Activated CD8-positive, alpha-beta memory T cell treated with anti-CD3 and anti-CD28 coated beads, Interleukin-2, amount 50 U/mL, for 48 hours (primary cell): ENCODE results near the gene LRRFIP1.
"Not testable (repeated sequence)": the region's sequence is repeated elsewhere in the genome, so short reads cannot be mapped to it uniquely, and the experiment has no call there.

Experiments
- DNase-seq: peaks from one replicate; pipeline ENCODE4 v3.0.0-alpha.2; 2020

LRRFIP1 gene

DNA sequence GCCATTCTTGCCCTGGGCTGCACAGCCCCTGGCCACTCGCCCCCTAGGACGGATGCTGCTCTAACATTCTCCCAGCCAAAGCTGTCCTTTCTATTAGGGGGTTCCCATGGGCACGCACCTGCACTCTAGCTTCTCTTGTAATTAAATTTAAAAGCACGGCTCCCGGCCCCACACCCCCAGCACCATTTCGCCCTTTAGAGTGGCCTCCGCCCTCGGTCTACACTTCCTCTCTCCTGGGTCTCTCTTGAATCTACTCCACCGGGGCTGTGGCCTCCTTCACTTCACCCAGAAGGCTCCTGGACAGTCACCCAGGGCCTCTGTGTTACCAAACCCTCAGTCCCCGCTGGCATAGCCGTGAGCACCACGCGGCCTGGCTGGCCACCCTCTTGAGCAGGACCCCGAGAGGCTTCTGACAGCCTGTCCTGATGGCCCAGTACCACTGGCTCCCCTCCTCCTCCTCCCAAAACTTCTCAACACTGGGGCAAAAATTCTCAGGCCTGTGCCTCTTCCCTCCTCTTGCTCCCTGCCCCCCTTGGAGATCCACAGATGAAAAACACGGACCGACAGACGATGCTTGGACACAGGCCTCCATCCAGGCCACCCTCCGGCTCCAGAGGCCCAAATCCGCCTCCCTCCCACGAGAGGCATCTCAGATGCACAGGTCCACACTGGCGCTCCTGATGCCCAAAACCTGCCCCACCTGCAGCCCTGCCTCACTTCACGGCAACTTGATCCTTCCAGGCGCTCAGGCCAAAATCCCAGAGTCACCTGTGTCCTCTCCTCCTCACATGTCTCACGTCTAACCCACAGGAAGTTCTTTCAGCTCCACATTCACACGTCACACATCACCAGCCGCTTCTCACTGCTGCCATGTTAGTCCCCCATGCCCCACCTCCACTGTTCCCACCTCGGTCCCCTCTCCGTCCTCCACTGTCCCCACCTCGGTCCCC is 29.9 kb upstream of the LRRFIP1 start:
- no peak for DNase-seq

DNA sequence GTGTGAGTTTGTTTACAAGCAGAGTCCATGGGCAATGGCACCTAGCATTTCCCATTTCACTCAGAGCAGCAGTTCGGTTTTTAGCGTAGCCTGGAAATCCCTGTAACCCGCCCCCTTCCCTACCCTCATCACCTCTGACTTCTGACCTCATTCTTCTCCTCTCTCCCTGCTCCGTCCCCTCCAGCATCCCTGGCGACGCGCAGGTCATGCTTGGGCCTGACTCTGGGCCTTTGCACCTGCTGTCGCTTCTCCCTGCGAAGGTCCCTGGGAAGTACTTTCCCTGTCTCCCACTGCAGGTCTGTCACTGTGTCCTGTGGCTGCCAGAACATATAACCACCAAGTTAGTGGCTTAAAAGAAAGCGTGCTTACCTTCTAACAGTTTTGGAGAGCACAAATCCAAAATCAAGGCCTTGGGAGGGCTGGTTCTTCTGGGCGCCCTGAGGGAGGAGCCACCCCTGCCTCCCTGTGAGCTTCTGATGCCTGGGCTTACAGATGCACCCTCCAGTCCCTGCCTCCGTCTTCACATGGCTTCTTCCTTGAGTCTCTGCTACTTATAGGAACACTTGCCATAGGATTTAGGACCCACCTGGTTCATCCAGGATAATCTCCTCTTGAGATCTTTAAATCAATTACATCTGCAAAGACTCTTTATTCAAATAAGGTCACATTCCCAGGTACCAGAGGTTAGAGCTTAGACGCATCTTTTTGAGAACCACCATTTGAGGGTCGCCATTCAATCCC is 28.7 kb upstream of the LRRFIP1 start:
- DNase-seq = no peak

DNA sequence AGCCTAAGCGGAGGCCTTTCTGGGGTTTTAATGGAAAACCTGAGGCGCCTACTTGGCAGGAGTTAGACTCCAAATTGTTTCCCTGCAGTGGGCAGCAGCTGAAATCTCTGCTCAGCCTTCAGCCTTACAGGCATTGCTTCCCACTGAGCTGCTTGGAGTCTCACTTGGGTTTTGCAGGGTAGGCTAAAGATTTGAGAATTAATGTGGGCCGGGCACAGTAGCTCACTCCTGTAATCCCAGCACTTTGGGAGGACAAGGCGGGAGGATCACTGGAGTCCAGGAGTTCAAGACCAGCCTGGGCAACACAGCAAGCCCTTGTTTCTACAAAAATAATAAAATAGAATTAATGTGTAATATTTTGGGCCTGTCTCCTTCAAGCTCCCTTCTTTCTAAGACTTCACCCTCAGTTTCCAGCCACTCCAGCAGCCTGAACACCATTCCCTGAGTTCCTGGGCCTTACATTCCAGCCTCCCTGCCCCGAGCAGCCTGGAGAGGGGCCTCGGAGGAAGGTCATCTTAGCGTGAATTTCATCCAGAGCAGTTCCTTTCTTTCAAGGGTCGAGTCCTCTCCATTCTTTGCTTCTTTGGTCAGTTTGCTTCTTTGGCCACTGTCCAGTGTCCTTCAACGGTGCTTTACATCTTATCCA is 27.8 kb upstream of the LRRFIP1 start:
- no peak for DNase-seq

DNA sequence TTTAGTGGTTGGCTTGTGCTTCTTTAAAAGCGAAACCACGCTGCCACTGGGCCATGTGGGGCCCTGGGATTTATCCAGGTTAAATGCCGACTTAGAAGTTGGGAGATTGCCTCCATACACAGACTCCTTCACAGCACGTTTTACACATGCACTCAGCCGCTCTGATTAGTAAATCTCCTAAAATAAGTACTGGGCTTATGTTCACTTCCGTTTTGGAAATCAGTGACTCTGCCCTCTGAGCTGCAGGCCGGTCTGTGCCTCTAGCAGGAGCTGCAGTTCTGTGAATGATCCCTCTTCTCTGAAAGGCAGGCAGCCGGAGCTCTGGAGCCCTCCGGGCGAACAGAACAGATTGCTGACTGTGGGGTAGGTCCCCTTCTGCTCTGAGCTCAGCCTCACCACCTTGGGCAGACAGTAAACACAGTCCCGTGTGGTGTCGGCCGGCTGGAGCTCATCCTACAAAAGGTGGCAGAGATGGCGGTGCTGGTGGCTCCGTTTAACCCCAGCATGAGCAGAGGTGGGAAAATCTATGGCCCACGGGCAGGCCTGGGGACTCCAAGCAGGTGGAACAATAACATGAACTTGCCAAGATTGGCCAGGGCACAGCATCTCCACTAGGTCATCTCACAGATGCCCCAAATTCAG is 27.1 kb upstream of the LRRFIP1 start:
- DNase-seq = no peak

DNA sequence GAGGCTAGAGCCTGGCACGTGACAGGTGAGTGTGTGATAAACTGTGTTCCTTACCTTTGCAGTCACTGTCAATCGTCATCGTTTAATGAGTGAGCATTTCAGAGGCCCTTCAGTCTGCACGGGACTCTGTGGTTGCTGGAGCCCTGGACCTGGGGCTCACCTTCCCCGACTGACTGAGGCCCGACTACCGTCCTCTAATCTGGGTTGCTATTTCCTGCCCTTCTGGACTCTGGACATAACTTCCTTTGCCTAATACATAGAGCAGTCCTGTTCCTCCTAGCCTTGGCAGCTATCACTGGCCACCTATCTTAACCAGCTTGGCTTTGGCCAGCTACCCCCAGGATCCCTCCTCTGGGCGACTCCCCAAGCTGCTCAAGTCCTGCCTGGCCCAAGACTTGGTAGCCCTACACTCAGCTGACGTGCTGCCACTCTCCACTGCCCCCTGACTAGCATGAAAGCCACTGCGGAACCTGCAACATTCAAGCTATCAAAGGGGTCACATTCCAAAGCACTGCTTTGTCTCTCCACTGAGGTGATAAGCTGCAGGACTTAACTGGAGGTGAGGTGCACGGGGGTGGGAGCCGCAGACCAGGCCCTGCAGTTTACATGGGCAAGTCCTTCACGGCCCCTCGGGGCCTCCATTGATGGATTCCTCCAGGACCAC is 25.8 kb upstream of the LRRFIP1 start:
- DNase-seq = no peak

DNA sequence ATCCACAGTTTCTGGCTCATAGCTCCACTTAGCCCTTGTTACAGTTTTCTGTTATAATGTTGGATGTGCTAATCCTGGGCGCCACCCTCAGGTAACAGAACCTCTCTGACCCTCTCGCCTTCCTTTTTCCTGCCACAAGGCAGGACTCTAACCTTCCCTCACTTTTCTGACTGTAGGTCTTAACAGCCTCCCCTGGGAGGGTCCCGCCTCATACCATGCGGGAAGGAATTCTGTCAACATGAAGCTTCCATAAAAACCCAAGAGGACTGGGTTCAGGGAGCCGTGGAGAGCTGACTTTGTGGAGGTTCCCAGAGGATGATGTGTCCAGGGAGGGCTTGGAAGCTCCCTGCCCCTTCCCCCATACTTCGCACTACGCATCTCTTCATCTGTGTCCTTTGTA is 25.0 kb upstream of the LRRFIP1 start:
- no peak for DNase-seq

DNA sequence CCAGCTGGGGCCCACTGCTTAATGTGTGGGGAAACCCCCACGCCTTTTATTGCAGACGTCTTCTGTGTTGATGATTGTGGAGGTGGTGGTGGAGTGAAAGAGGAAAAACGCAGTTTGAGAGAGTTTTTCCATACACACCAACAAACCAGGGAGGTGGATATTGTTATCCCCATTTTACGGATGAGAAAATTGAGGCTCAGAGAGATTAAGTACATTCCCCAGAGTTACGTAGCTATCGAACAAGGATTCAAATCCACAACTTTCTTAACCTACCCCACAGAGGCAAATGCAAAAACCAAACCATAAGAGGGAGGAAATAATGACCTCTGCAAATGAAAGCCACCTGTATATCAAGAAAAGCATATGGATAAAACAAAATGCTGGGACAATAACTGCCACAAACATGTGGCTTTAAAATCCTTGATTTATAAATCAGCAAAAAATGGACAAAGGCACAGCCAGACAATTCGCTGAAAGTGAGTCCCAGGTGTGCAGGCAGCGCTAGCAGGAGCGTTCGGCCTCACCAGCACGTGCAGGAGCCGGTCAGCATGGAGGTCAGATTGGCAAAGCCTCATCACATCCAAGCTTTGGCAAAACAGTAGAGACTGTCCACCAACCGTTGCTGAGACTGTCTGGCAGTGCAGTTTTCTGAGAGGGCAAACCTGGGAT is 24.2 kb upstream of the LRRFIP1 start:
- no peak for DNase-seq

DNA sequence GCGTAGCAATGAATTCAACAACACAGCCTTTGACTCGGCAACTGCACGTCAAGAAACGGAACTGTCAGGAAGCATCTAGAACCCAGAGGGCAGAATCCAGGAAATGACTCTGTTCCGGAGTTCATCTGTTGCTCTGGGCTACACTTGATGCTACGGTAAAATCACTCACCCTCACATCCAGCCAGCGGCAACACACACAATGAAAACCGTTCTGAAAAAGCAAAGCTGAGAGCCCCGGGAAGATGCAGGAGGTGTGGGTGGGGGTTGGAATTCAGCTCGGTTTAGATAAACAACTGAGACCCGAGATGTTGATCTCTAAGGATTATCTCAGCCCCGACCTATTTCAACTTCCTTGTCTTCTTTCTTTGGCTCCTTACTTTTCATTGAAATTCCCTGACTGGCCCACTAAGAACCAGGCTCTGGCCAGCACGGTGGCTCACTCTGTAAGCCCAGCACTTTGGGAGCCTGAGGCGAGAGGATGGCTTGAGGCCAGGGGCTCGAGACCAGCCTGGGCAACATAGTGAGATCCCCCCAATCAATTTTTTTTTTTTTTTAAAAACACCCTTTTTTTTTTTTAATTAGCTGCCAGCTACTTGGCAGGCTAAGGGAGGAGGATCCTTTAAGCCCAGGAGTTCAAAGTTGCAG is 23.5 kb upstream of the LRRFIP1 start:
- no peak for DNase-seq

DNA sequence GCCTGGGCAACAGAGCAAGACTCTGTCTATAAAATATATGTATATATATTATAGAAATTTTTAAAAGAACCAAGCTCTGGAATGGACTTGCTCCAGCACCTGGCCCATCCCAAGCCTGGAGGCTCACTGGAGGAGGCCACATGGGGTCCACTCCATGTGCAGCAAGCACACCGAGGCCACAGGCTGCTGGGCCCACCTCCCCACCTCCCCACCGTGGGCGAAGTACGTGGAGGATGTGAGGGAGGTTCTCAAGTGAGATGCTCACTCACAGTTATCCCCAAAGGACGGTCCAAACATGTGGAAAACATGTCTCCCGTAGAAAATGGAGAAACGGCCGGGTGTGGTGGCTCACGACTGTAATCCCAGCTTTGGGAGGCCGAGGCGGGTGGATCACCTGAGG is 23.0 kb upstream of the LRRFIP1 start:
- no peak for DNase-seq

DNA sequence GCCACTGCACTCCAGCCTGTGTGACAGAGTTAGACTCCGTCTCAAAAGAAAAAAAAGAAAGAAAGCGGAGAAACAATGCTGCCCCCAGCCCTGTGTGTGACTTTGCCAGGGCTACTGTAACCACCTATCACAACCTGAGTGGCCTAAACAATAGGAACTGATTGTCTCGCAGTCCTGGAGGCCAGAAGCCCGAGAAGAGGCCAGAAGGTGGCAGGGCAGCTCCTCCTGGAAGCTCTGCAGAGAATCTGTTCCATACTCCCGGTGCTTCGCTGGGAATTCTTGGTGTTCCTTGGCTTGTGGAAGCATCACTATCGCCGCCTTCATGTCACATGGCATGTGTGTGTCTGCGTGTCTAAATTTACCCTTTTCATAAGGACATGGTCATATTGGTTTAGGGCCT is 22.4 kb upstream of the LRRFIP1 start:
- no peak for DNase-seq

DNA sequence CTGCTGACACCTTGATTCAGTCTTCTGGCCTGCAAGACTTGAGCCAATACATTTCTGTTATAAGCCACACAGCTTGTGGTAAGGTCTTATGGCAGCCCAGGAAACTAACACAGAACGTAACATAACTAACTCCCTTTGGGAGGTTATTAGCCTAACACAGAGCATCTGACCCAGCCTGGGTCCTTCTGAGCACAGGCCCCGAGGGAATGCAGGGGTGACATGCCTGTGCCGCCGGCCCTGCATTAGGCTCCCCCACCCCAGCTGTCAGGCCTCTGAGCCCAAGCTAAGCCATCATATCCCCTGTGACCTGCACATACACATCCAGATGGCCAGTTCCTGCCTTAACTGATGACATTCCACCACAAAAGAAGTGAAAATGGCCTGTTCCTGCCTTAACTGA is 20.9 kb upstream of the LRRFIP1 start:
- not testable (repeated sequence) for DNase-seq

DNA sequence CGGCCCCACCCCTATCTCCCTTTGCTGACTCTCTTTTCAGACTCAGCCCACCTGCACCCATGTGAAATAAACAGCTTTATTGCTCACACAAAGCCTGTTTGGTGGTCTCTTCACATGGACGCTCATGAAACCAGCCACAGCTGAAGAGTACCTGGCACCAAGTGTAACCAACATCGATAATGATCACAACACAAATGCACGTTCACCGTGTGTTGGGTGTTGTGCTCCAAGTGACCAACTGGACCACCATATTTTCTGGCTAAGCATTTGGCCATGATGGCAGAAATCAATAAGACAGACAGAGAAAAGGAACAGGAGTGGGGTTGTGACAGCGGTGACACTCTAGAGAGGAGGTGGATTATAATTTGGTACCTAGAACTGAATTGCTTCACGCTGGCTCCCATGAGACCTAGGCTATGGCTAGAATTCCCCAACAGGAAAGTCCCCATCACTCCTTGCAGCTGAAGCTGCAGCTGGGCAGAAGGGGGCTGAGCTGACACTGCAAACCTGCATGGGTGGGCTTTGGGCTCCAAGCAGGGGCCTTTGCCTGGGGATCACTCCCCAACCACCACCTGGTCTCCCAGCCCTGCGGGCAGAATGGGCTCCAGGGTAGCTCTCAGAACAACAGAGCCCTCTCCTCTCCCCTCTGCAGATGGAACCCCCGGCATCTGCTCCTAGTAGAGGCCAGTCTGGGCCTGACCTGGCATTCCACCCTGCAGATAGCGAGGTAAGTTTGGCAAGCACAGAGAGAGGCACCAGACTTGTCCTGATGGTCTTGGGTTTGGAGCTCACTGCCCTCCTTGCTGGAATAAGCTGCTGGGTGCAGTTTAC is 14.6 kb upstream of the LRRFIP1 start:
- DNase-seq = no peak

DNA sequence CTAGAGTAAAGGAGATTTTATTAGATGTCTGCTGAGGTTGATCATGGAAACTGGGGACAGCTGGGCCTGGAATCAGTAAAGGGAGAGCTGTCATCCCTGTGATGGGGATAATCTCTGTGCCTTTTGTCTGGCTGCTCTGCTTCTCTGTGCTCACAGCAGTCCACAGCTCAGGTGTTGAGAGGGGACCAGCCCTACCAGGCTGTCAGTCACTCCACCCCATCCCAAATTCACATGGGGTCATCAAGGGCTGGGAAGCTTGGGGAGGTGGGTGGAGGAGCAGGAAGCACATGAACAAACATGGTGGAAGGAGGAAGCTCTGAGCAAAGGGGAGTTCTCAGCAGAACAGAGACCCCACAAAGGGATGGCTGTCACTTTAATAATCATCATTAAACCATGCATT is 13.7 kb upstream of the LRRFIP1 start:
- DNase-seq = no peak

DNA sequence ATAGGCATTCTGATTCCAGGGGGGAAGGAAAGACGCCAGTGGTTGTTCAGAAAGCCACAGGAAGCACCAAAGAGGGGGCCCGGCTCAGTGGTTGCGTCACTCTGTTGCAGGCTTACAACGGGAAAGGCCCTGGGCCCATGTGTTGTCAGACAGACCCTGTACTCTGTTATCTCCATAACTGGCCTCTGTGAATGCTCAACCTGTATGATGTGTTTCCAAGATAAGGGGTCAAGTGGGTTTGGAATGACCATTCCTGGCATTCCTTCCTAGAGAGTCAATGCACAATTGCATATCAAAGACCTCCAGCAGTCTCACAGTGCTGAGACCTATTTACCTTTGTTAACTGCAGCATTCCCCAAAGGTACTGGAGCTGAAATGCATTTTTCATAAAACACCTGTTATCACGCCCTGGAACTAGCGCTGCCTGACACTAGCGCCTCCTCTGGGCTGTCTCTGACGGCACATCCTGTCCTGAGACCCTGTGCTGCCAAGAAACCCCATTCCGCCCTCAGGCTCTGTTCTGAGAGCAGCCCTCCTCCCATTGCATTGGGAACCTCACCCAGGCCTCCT is 13.2 kb upstream of the LRRFIP1 start:
- DNase-seq = no peak

DNA sequence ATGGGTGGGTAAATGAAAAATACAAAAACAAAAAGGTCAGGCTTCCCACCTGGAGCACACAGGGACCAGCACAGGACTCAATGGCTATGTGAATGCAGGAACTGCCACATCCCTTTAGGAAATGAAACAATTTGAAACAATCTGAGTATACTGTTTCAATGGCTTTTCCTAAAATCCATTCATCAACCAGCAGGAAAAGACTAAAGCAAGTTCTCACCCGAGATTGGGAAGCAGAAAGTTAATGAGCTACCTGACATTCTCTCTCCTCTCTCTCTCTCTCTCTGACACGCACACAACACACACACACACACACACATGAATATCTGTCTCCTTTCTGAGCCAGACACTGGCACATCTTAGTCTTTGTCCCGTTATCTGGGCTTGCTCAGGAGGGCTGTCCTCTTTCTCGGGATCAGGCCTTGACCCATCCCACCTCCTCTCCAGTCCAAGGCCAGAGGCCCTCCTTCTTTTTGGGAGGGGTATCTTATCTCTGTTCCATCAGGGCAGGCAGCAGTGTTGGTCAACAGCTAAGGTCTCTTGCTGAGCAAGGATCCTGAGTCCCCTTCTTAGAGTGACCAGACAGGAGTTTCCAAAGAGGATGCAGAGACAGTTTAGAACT is 11.6 kb upstream of the LRRFIP1 start:
- no peak for DNase-seq

DNA sequence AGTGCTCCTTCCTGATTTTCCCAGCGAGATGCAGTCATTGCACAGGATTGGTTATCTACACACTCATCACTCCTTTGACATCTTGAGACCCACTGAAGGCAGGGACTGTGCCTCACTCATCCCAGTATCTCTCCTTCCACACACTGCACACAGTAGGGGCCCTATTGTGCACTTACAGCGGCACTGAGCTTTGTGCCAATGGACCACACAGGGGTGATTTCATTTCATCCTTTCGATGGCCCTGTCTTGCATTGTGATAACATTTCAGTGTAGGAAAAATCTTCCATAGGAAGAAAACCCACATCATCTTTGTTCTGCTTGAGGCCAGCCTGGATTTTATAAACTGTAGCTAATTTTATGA is 11.0 kb upstream of the LRRFIP1 start:
- no peak for DNase-seq

DNA sequence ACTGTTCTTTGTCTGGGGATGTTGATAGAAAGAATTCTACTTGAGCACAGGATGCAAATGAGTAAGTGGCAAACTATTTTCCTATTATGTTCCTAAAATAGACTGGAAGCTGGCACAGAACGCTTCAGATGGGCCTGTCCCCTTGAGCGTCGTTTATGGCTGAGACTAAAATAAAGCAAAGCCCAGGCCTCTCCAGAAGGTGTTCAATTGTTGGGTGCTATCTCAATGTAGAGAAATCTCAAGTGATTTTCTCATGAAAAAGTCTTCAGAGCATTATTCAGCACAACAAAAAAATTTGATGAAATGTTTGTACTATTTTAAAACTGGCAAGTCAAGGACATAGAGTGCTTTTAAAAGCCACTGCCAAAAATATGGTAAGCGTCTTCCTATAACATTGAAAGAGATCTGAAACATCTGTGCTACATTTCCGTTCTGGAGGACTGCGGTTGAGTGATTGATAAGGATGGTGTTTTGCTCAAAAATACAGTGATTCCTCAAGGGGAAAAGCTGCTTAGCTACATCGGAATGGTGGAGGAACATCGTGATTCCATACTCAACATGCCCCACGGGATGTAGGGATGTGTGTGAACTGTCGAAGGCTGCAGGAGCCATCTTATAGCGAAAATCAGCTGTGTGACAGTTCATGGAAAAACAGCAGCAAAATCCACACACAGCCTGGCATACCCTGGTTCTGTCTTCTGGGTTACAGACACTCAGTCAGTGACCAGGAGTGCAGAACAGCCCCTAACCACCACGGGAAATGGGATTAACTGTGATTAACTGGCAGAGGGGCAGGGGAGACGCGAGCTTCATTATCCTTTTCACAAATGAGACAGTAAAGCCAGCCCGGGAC is 10.4 kb upstream of the LRRFIP1 start:
- no peak for DNase-seq

DNA sequence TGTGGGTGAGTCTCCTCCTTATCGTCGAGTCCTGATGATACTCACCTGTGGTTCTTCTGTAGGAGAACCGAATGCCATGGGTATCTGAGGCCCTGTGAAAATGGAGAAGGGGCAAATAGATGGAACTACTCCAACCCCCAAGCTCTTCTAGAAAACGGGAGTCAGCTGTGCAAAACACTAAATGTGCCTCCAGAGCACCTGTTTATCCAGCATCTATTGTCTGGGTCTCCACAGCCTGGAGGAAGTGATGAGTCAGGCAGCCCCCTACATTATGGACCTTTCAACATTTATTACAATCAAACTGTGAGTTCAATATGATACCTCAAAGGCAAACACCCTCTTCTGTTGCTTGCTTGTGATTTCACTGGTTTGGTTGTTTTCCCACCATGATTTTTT is 9.8 kb upstream of the LRRFIP1 start:
- DNase-seq = no peak

DNA sequence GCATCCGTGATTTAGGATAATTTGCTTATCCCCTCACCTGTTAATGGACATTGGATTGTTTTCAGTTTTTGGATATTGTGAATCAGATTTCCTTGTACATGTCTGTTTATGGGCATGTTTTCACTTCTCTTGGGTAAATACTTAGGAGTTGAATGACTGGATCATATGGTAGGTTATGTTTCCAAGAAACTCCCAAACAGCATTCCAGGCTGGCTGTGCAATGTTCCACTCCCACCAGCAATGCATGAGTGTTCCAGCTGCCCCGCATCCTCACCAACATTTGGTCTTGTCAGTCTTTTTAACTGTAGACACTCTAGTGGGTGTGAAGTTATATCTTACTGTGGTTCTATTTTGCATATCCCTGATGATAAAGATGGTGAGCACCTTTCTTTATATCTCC is 8.9 kb upstream of the LRRFIP1 start:
- DNase-seq = no peak
